OCI-LY1 (cell line): Measurements from ENCODE around the gene MIX23.
"Not testable (repeated sequence)": the region's sequence is repeated elsewhere in the genome, so short reads cannot be mapped to it uniquely, and the experiment has no call there.

Experiments
- H2AFZ ChIP-seq: fragments of 200-600 bp; sonication (generic), shearing (Covaris generic); 2 replicates; pipeline ENCODE4 v1.6.0; 2014; ENCODE audit warnings: antibody characterized with exemption, mild to moderate bottlenecking, low read length
- H3F3A ChIP-seq: fragments of 200-600 bp; sonication (generic), shearing (Covaris generic); 2 replicates; pipeline ENCODE4 v1.6.0; 2014; ENCODE audit warnings: mild to moderate bottlenecking, antibody characterized with exemption, low read length, moderate library complexity; ENCODE audit not compliant: insufficient read depth
- H3K27ac ChIP-seq: fragments of 200-600 bp; sonication (generic); 2 replicates; pipeline ENCODE4 v1.5.1; 2014; ENCODE audit warnings: low read length, mixed run types, mild to moderate bottlenecking, low read depth; ENCODE audit not compliant: poor library complexity, severe bottlenecking
- H3K27me3 ChIP-seq: fragments of 200-600 bp; sonication (generic); 2 replicates; pipeline ENCODE4 v1.6.0; 2014; ENCODE audit warnings: antibody characterized with exemption, mild to moderate bottlenecking, low read length, moderate library complexity; ENCODE audit not compliant: insufficient read depth
- H3K36me3 ChIP-seq: fragments of 200-600 bp; sonication (generic); 2 replicates; pipeline ENCODE4 v1.6.1; 2014; ENCODE audit warnings: mild to moderate bottlenecking, antibody characterized with exemption, low read length, moderate library complexity, mixed read lengths; ENCODE audit not compliant: insufficient read depth
- H3K4me1 ChIP-seq: fragments of 200-600 bp; sonication (generic); 2 replicates; pipeline ENCODE4 v1.5.1; 2014; ENCODE audit warnings: mild to moderate bottlenecking, low read length, moderate library complexity; ENCODE audit not compliant: insufficient read depth, severe bottlenecking
- H3K4me2 ChIP-seq: fragments of 200-600 bp; sonication (generic), shearing (Covaris generic); 2 replicates; pipeline ENCODE4 v1.6.1; 2014; ENCODE audit warnings: low read length
- H3K4me3 ChIP-seq: fragments of 200-600 bp; sonication (generic); 2 replicates; pipeline ENCODE4 v1.5.1; 2014; ENCODE audit warnings: low read length, low read depth, mild to moderate bottlenecking, mixed read lengths; ENCODE audit not compliant: poor library complexity, severe bottlenecking
- H3K79me2 ChIP-seq: fragments of 200-600 bp; shearing (Covaris generic); 2 replicates; pipeline ENCODE4 v1.6.1; 2016; ENCODE audit warnings: mixed run types, low read length, mixed read lengths; ENCODE audit not compliant: insufficient read depth
- H3K9ac ChIP-seq: fragments of 200-600 bp; sonication (generic), shearing (Covaris generic); 2 replicates; pipeline ENCODE4 v1.6.1; 2014; ENCODE audit warnings: mild to moderate bottlenecking, low read length, mixed read lengths
- H3K9me2 ChIP-seq: fragments of 200-600 bp; sonication (generic), shearing (Covaris generic); 2 replicates; pipeline ENCODE4 v1.6.1; 2014; ENCODE audit warnings: low read depth, mild to moderate bottlenecking, low read length, mixed read lengths
- H3K9me3 ChIP-seq: fragments of 200-600 bp; shearing (Covaris generic); 2 replicates; pipeline ENCODE4 v1.6.1; 2014; ENCODE audit warnings: low read length, mixed read lengths
- H4K20me1 ChIP-seq: fragments of 200-600 bp; sonication (generic), shearing (Covaris generic); 2 replicates; pipeline ENCODE4 v1.6.0; 2016; ENCODE audit warnings: mild to moderate bottlenecking, low read length; ENCODE audit not compliant: insufficient read depth
- EZH2 ChIP-seq: fragments of 200-600 bp; sonication (generic), shearing (Covaris generic); IDR thresholded peaks from 2 replicates; pipeline ENCODE4 v1.8.0; 2017; ENCODE audit warnings: borderline replicate concordance, mixed run types, mild to moderate bottlenecking, antibody characterized with exemption, low read length, moderate library complexity, mixed read lengths
- TF ChIP-seq, protein P1 (sequence below): fragments of 200-600 bp; sonication (generic), shearing (Covaris generic); IDR thresholded peaks from 2 replicates; pipeline ENCODE4 v1.5.1; 2017; ENCODE audit warnings: mild to moderate bottlenecking, antibody characterized with exemption, low read length, moderate library complexity, mixed read lengths

MIX23 gene

DNA sequence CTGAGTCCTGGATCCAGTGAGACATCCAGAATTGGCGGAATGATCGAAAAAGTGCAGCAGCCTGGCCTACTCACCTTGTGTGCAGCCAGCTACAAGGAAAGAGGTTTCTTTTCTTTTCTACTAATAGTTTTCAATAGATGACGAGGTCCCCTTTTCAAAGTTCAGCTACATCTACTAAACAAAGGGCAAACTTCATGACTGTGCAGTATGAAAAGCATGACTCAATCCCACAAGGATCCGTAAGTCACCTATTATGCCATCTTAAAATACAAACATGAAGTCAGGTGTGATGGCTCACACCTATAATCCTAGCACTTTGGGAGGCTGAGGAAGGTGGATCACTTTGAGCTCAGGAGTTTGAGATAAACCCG is 16.7 kb downstream of the MIX23 start:
- Histone ChIP-seq H3K9ac (no peak overlapping the region), H3K27ac (no peak overlapping the region), H3K27me3 (no peaks in the 10 kb centered on the region), H3K9me3 (no peaks in the 10 kb centered on the region), H4K20me1 (no peaks in the 10 kb centered on the region), H3K79me2 (no peaks in the 10 kb centered on the region), H3K4me1 (no peaks in the 10 kb centered on the region), H2AFZ (no peak overlapping the region), H3K4me2 (no peak overlapping the region), H3K9me2 (no peaks in the 10 kb centered on the region), H3K4me3 (no peak overlapping the region), H3F3A (no peaks in the 10 kb centered on the region; the same call in 1 of the 2 replicates), H3K36me3 (peaks cover 90% of the 10 kb centered on the region)
- TF ChIP-seq EZH2 = no peak
- TF ChIP-seq, protein P1, sequence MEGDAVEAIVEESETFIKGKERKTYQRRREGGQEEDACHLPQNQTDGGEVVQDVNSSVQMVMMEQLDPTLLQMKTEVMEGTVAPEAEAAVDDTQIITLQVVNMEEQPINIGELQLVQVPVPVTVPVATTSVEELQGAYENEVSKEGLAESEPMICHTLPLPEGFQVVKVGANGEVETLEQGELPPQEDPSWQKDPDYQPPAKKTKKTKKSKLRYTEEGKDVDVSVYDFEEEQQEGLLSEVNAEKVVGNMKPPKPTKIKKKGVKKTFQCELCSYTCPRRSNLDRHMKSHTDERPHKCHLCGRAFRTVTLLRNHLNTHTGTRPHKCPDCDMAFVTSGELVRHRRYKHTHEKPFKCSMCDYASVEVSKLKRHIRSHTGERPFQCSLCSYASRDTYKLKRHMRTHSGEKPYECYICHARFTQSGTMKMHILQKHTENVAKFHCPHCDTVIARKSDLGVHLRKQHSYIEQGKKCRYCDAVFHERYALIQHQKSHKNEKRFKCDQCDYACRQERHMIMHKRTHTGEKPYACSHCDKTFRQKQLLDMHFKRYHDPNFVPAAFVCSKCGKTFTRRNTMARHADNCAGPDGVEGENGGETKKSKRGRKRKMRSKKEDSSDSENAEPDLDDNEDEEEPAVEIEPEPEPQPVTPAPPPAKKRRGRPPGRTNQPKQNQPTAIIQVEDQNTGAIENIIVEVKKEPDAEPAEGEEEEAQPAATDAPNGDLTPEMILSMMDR = no peak

DNA sequence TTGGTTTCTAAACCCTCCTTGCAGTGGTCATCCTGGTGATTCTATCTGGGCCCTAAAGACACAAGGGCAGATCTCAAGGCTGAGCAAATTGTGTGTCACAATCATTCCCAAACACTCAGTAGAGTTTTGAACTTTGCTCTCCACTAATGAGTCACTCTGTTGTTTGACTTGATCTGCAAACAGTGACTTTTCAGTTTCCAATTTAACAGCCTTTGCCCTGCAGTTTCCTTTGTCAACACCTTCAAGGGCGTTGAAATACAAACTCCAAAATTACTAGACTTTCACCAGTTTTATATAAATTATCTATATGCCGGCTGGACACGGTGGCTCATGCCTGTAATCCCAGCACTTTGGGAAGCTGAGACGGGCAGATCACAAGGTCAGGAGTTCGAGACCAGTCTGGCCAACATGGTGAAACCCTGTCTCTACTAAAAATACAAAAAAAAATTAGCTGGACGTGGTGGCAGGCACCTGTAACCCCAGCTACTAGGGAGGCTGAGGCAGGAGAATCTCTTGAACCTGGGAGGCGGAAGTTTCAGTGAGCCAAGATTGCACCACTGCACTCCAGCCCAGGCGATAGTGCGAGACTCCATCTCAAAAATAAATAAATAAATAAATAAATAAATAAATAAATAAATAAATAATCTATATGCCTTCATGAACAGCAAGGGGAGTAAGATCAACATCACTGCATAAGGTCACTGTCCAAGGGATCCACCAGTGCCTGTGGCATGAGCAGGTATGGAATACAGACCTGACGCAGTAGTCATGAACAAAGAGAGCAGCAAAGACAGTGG is 17.3 kb downstream of the MIX23 start:
- H3K4me2 ChIP-seq, H3K9me2 ChIP-seq, H3K4me3 ChIP-seq, H3K4me1 ChIP-seq, H3K27ac ChIP-seq, H2AFZ ChIP-seq, H3K27me3 ChIP-seq, H3F3A ChIP-seq, H3K9ac ChIP-seq, H3K79me2 ChIP-seq, H3K9me3 ChIP-seq, H4K20me1 ChIP-seq: not testable (repeated sequence)
- H3K36me3 ChIP-seq = peaks cover 86% of the 10 kb centered on the region

DNA sequence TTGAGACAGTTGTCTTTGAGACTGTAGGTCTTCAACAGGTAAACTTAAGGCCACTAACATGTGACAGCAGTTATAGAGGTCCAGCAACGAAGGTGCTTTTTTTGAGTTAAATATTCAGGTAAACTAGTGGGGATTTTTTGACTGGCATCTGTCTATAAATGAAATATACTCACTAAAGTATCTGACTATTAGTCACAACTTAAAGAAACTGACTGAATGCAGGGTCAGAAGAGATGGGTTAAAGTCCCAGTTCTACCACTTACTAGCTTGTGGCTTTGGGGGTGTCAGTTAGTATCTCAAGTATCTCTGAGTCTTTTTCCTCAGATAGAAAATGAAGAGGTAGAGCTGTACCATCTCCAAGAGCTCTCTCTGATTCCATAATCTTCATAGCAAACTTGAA is 18.0 kb downstream of the MIX23 start:
- H3K27ac ChIP-seq = no peak overlapping the region
- H3K9me2 ChIP-seq = no peaks in the 10 kb centered on the region
- H3K79me2 ChIP-seq = no peaks in the 10 kb centered on the region
- no peak overlapping the region for H3K9ac ChIP-seq
- no peaks in the 10 kb centered on the region; the same call in 1 of the 2 replicates for H3F3A ChIP-seq
- H3K4me2 ChIP-seq = no peak overlapping the region
- H3K4me1 ChIP-seq = no peaks in the 10 kb centered on the region
- no peaks in the 10 kb centered on the region for H4K20me1 ChIP-seq
- no peak overlapping the region for H3K4me3 ChIP-seq
- no peaks in the 10 kb centered on the region for H3K27me3 ChIP-seq
- H3K36me3 ChIP-seq = peaks cover 80% of the 10 kb centered on the region
- TF ChIP-seq EZH2 = no peak
- TF ChIP-seq, protein P1 = no peak
- no peaks in the 10 kb centered on the region for H3K9me3 ChIP-seq
- H2AFZ ChIP-seq = no peak overlapping the region

DNA sequence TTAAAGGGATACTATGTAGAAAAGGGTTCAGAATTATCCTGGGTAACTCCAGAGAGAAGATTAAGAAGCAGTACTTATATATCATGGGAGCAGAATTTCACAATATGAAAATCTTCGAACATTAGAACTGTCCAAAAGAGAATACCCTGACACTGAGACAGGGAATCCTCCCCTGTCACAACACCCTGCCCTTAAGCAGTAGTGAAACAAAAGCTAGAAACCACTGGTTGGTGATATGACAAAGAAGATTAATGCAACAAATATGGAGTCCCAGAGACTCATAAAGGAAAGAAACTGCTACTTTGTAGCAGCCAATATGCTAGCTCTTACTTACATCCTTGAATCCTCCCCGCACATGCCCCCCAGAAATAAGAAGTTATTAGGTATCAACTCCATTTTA is 18.5 kb downstream of the MIX23 start:
- peaks cover 75% of the 10 kb centered on the region for H3K36me3 ChIP-seq

More for the DNA sequence above, 18.5 kb downstream of the MIX23 start:
- no peak overlapping the region for H2AFZ ChIP-seq
- no peaks in the 10 kb centered on the region for H3K9me2 ChIP-seq
- no peaks in the 10 kb centered on the region for H4K20me1 ChIP-seq
- H3F3A ChIP-seq = no peaks in the 10 kb centered on the region; the same call in 1 of the 2 replicates
- no peak overlapping the region for H3K9ac ChIP-seq
- H3K4me2 ChIP-seq = no peak overlapping the region
- no peaks in the 10 kb centered on the region for H3K79me2 ChIP-seq
- H3K9me3 ChIP-seq = no peaks in the 10 kb centered on the region
- H3K27ac ChIP-seq = no peak overlapping the region
- H3K4me3 ChIP-seq = no peak overlapping the region
- no peaks in the 10 kb centered on the region for H3K4me1 ChIP-seq
- no peaks in the 10 kb centered on the region for H3K27me3 ChIP-seq
- TF ChIP-seq, protein P1 = no peak
- no peak for TF ChIP-seq EZH2
